ENCODE results near the gene PLEKHM3. TPM values are rescaled to one million over a fixed set of nuclear protein-coding genes. Genes with fewer than 3 reads are reported as not detected.

Gene PLEKHM3
- 16.3 TPM for total RNA-seq

GRCh38 chr2:208025037-208025813 lies at the start of gene PLEKHM3:
TSS of gene PLEKHM3 (minus strand) at chr2:208025527. CDS start at chr2:208001639, 23,888 bp downstream.
- peak; percentile 47 for DNase-seq

GRCh38 chr2:208074610-208075356 lies 49.5 kb upstream of the PLEKHM3 start:
- DNase-seq, result no peak

GRCh38 chr2:208072250-208072892 lies 47.0 kb upstream of the PLEKHM3 start:
- DNase-seq, result peak; percentile 16

- DNase-seq, result no peak
These were observed 43.9 kb upstream of the PLEKHM3 start for GRCh38 chr2:208069186-208069585.

- DNase-seq, result no peak
These were observed 40.7 kb upstream of the PLEKHM3 start for GRCh38 chr2:208066016-208066415.

GRCh38 chr2:208065476-208065875 lies 40.1 kb upstream of the PLEKHM3 start:
- DNase-seq, result no peak

GRCh38 chr2:208064220-208064961 lies 39.1 kb upstream of the PLEKHM3 start:
- DNase-seq, result no peak

- DNase-seq, result no peak
These were observed 37.6 kb upstream of the PLEKHM3 start for GRCh38 chr2:208062961-208063360.

- DNase-seq, result no peak
These were observed 36.8 kb upstream of the PLEKHM3 start for GRCh38 chr2:208062113-208062512.

GRCh38 chr2:208057108-208057507 lies 31.8 kb upstream of the PLEKHM3 start:
- no peak for DNase-seq

GRCh38 chr2:208049441-208049840 lies 24.1 kb upstream of the PLEKHM3 start:
- no peak for DNase-seq

GRCh38 chr2:208049006-208049405 lies 23.7 kb upstream of the PLEKHM3 start:
- no peak for DNase-seq

- DNase-seq, result no peak
These were observed 22.5 kb upstream of the PLEKHM3 start for GRCh38 chr2:208047840-208048239.

GRCh38 chr2:208046686-208047085 lies 21.4 kb upstream of the PLEKHM3 start:
- no peak for DNase-seq

- DNase-seq, result no peak
These were observed 17.1 kb upstream of the PLEKHM3 start for GRCh38 chr2:208042450-208042849.

GRCh38 chr2:208042041-208042440 lies 16.7 kb upstream of the PLEKHM3 start:
- no peak for DNase-seq

- peak; percentile 17 for DNase-seq
These were observed 15.2 kb upstream of the PLEKHM3 start for GRCh38 chr2:208040199-208041171.

- DNase-seq, result no peak
These were observed 14.2 kb upstream of the PLEKHM3 start for GRCh38 chr2:208039376-208040110.

- DNase-seq, result no peak
These were observed 12.5 kb upstream of the PLEKHM3 start for GRCh38 chr2:208037564-208038487.

Measured in skin of body (tissue), 2 donors.